Colonic mucosa (tissue), 4 donors: Measurements from ENCODE around the gene CHM. TPM values are rescaled to one million over a fixed set of nuclear protein-coding genes. Genes with fewer than 3 reads are reported as not detected.
"Not testable (repeated sequence)": the region's sequence is repeated elsewhere in the genome, so short reads cannot be mapped to it uniquely, and the experiment has no call there.

Source experiments
- DNase-seq: peaks from one replicate; pipeline ENCODE4 v3.0.0-alpha.2; 2020
- H3K27ac ChIP-seq: fragments of 200-600 bp; one replicate; pipeline ENCODE4 v1.8.0; 2021
- H3K27me3 ChIP-seq: fragments of 200-600 bp; one replicate; pipeline ENCODE4 v1.8.0; 2021
- H3K36me3 ChIP-seq: fragments of 200-600 bp; one replicate; pipeline ENCODE4 v1.8.0; 2021
- H3K4me1 ChIP-seq: fragments of 200-600 bp; one replicate; pipeline ENCODE4 v1.8.0; 2021; ENCODE audit warnings: mild to moderate bottlenecking
- H3K4me3 ChIP-seq: fragments of 200-600 bp; one replicate; pipeline ENCODE4 v1.8.0; 2021
- H3K9ac ChIP-seq, 2 donors: one replicate each; pipeline ENCODE4 v1.7.0; 2013; ENCODE audit warnings: control low read depth in 2 of 2, low read depth in 2 of 2, low read length in 2 of 2
- H3K9me3 ChIP-seq: fragments of 200-600 bp; one replicate; pipeline ENCODE4 v1.8.0; 2021
- CTCF ChIP-seq: fragments of 200-600 bp; IDR thresholded peaks from one replicate; pipeline ENCODE4 v1.8.0; 2022; ENCODE audit warnings: antibody characterized with exemption, mild to moderate bottlenecking
- intact Hi-C: fragments of 100-400 bp; cut with DNase I; formaldehyde crosslinking; loops from one replicate; pipeline ENCODE4 v1.14.1; 2022
- total RNA-seq, 2 donors: library from RNA; stranded (reverse); fragmentation: NEBNext Ultra II Directional in 1 of 2; extraction: Animal tissue kit (Norgen Biotek cat#: 25700) in 1 of 2; gene quantifications; one replicate each; pipeline ENCODE4 v1.2.1, GENCODE V29; 2021
- donor health status: healthy.
- donor health status: DM: no; HTN: no; CAD: no.
- donor health status: DM: no; HTN: no; CAD: no.

Gene CHM
- total RNA-seq, 2 donors from 2014 or later, result 16.7 to 16.8 TPM

DNA sequence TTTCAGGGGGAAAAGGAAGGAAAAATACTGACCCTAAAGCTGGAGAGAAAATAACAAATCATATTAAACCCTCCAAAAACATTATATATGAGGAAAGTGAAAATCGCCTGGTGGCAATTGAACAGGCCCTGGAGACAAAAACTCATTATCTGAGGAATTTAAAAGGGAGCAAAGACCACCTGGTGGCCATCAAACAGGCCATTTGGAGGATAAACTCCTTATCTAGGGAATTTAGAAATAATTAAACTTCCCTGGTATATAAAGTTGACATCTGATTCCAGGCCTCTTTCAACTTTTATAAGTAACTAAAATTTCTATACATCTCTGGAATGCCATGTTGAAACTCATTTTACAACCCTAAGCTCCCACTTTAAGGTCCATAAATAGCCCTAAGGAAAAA is 35.2 kb downstream of the CHM start:
- intact Hi-C loops, result no loop called here
- H3K27ac ChIP-seq, result no peak overlapping the region
- no peaks in the 10 kb centered on the region for H3K27me3 ChIP-seq
- no peak for TF ChIP-seq CTCF
- H3K4me1 ChIP-seq, result no peaks in the 10 kb centered on the region
- no peaks in the 10 kb centered on the region for H3K36me3 ChIP-seq
- H3K9me3 ChIP-seq, result no peaks in the 10 kb centered on the region
- no peak overlapping the region for H3K9ac ChIP-seq
- no peak overlapping the region for H3K4me3 ChIP-seq
- DNase-seq, result no peak

DNA sequence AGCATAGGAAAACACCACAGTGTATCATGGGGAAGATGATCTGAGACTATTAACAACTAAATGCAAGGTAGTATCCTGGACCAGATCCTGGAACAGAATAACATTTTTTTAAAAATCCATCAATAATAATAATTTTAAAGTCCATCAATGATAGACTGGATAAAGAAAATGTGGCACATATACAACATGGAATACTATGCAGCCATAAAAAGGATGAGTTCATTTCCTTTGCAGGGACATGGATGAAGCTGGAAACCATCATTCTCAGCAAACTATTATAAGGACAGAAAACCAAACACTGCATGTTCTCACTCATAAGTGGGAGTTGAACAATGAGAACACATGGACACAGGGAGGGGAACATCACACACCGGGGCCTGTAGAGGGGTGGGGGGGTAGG is 37.6 kb downstream of the CHM start:
- H3K27ac ChIP-seq, intact Hi-C loops, H3K4me3 ChIP-seq, H3K36me3 ChIP-seq, H3K9ac ChIP-seq, H3K9me3 ChIP-seq, DNase-seq, H3K27me3 ChIP-seq, H3K4me1 ChIP-seq: not testable (repeated sequence)

- H3K36me3 ChIP-seq, H3K27me3 ChIP-seq, H3K27ac ChIP-seq, DNase-seq, H3K4me1 ChIP-seq, H3K9ac ChIP-seq, H3K9me3 ChIP-seq, H3K4me3 ChIP-seq, intact Hi-C loops: not testable (repeated sequence)
These were observed 39.5 kb downstream of the CHM start for GRCh38 chrX:86007891-86008290.

- H3K9me3 ChIP-seq, result no peaks in the 10 kb centered on the region
- no peak overlapping the region for H3K4me3 ChIP-seq
- intact Hi-C loops, result no loop called here
- no peaks in the 10 kb centered on the region for H3K4me1 ChIP-seq
- no peak for TF ChIP-seq CTCF
- peak; percentile 42 for DNase-seq
- H3K36me3 ChIP-seq, result no peaks in the 10 kb centered on the region
- no peak overlapping the region for H3K9ac ChIP-seq
- no peaks in the 10 kb centered on the region for H3K27me3 ChIP-seq
- H3K27ac ChIP-seq, result no peak overlapping the region
These were observed 45.1 kb downstream of the CHM start for GRCh38 chrX:86002076-86002896.

GRCh38 chrX:85998954-85999353 is 48.4 kb downstream of the CHM start:
- no peak for DNase-seq
- Histone ChIP-seq H3K9me3 (no peaks in the 10 kb centered on the region), H3K9ac (no peak overlapping the region), H3K27me3 (no peaks in the 10 kb centered on the region), H3K27ac (no peak overlapping the region), H3K36me3 (no peaks in the 10 kb centered on the region), H3K4me3 (no peak overlapping the region), H3K4me1 (no peaks in the 10 kb centered on the region)
- intact Hi-C loops, result no loop called here
- TF ChIP-seq CTCF, result no peak

GRCh38 chrX:85996555-85996954 is 50.8 kb downstream of the CHM start:
- Histone ChIP-seq H3K4me1 (no peaks in the 10 kb centered on the region), H3K9me3 (no peaks in the 10 kb centered on the region), H3K9ac (no peak overlapping the region), H3K27ac (no peak overlapping the region), H3K36me3 (no peaks in the 10 kb centered on the region), H3K27me3 (no peaks in the 10 kb centered on the region), H3K4me3 (no peak overlapping the region)
- DNase-seq, result no peak
- intact Hi-C loops, result no loop called here
- no peak for TF ChIP-seq CTCF
